Fibroblast of peridontal ligament (primary cell): ENCODE measurements around the gene MEOX1.

Experiments
- DNase-seq: peaks from one replicate; pipeline ENCODE4 v3.0.0-alpha.2; 2010; ENCODE audit errors: extremely low read depth

Gene MEOX1

DNA sequence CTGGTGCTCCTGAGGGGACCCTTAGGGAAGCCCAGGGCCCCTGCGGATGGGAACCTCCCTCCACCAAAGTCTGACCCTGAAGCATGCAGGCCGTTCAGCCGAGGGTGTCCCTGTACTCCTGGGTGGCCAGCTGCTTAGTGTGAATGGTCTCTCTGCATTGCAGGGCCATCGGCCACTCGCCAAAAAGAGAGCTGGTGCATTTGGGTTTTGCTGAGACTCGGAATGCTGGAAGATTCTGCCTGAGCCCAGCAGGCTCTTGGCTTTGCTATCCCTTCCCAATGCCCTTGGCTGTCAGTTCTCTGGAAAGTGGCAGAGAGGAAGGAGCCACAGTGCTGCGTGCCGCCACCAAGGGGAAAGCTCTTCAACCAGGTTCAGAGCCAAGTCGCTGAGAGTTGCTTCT lies 2.8 kb downstream of the MEOX1 start:
- DNase-seq: no peak

DNA sequence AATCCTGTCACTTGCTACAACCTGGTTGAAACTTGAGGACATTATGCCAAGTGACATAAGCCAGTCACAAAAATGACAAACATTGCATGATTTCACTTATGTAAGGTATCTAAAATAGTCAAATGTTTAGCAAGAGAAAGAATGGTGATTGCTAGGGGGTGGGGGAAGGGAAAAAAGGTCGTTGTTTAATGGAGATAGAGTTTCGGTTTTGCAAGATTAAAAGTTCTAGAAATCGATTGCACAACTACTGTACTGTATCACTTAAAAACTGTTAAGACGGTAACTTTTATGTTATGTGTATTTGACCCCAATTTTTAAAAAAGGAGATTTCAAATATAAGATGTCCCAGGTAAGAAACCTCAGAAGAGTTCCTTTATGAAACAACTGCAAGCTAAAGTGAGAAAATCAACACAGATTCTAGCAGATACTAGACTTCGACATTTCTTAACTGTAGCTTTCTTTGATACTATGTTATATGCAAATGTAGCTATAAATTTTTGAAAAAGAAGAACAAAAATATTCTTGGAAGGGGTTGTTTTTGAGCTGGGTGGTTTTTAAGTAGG lies 5.9 kb downstream of the MEOX1 start:
- DNase-seq: no peak

DNA sequence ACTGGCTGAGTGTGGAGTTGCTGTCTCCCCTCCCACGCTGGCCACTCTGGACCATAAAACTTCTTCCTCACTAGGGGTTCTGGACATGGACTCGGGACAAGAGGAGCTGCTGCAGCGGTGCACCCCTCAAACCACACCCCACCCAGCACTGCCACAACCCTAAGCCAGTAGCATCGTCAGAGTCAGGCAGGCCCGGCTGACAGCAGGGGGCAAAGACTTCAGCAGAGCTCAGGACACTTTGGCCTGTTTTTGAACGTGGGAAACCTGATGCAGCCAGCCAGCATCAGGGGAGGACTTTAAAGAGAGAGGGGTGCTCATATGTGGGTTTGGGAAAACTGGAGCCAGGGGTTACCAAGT lies 9.6 kb downstream of the MEOX1 start:
- DNase-seq: no peak

DNA sequence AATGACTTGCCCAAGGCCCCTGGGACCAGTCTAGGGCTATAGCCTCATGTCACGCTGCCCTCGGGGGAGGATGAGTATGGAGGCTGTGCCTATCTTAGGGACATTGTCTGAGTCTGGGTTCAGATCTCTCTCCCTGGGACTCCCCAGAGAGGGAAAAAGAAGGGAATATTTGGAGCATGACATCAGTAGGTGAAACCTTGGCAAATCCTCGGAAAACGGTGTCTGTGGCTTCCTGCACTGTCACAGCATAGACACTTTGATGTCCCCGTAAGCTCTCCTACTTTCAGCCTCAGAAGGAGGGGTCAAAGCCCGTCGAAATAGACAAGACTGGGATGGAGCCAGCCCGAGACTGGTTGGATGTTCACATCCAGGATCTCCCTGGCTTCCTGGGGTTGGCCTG lies 11.3 kb downstream of the MEOX1 start:
- no peak for DNase-seq

DNA sequence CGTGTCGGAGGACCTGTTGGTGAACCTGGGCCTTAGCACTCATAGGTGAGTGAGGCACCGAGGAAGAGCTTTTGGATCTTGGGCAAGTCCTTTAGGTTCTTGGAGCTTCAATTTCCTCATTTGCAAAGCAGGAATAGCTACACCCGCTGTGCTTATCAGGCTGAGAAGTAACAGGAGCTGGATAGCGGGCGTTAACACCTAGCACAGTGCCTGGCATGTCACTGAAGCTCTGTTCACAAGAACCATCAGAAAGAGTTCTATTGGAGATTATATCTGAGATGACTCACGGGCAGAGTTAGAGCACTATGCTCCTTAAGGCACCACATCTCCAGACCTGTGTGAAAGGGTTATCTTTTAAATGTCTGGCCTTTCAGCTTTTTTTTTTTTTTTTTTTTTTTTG lies 12.8 kb downstream of the MEOX1 start:
- DNase-seq: no peak

DNA sequence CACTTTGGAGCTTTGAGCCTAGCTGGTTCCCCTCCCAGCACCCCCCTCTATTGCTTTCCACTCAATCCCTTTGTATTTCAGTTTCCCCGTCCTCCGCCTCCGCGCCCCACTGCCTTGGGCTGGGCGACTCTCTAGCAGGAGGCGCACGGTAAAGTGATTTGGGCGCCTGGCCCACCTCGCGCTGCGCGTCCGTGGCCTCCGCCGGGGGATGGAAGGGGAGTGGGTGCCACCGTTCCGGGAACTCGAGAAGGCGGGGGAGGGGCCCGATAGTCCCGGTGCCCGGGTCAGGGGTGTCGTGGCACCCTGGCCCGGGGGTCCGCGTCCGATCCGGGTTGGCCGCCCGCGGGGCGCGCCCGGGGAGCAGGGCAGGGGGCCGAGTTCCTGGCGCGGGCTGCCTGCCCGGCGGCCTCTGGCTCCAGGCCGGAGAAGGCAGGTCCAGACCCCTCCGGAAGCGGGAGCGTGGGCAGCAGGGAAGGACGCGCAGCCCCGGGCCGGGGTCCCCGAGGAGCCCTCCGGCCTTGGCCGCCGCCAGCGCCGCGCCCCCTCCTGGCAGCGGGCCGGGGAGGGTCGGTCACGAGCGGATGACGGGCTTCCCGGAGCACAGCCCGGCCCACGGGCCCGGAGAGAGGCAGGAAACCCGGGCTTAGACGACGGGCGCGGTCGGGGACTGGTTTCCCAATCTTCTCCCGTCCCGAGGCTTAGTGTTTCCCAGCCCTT lies 15.8 kb downstream of the MEOX1 start:
- peak; percentile 24 for DNase-seq

DNA sequence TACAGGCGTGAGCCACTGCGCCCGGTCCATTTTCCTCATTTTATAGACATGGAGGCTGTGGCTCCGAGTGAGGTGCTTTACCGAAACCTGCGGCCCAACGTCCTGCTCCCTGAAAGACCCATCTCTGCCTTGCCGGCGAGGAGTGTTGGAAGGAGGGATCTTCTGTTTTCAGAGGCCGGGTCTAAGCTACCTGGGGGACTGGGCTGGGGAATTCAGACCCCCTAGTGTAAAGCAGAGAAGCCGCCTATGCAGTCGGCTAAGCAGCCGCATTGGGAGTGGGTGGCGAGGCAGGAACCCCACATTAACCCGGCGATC lies 16.3 kb downstream of the MEOX1 start:
- no peak for DNase-seq

DNA sequence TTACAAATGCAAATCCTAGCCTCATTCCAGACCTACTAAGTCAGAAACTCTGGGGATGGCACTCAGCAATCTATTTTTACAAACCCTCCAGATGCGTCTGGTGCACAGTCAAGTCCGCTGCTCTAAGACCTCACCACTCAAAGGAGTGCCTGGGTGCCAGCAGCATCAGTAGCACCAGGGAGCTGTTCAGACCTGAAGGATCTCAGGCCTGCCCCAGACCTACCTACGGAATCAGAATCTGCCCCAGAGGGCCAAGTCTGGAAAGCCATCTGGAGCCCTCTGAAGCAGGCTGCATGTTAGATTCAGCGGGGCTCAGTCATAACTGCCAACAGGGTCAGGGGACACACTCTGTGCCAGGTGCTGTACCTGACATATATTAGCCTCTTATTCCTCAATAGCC lies 17.6 kb downstream of the MEOX1 start:
- no peak for DNase-seq

DNA sequence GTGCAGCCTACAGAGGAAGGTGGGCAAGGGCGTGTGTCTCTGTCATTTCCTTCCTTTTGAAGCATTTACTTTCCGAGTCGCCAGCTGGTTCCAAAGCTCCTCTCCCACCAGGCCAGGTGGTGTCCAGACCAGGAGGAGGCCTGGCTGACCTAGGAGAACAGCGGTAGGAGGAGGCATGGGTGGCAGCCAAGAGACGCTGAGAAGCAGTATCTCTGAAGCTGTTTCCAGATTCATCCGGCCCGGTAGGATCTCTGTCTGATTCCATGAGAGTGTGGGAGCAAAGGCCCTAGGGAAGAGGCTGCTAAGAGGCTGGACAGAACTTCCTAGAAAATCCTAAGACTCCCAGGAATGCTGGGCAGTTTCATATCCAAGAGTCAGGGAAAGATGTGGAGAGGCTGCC lies 20.3 kb downstream of the MEOX1 start:
- no peak for DNase-seq

DNA sequence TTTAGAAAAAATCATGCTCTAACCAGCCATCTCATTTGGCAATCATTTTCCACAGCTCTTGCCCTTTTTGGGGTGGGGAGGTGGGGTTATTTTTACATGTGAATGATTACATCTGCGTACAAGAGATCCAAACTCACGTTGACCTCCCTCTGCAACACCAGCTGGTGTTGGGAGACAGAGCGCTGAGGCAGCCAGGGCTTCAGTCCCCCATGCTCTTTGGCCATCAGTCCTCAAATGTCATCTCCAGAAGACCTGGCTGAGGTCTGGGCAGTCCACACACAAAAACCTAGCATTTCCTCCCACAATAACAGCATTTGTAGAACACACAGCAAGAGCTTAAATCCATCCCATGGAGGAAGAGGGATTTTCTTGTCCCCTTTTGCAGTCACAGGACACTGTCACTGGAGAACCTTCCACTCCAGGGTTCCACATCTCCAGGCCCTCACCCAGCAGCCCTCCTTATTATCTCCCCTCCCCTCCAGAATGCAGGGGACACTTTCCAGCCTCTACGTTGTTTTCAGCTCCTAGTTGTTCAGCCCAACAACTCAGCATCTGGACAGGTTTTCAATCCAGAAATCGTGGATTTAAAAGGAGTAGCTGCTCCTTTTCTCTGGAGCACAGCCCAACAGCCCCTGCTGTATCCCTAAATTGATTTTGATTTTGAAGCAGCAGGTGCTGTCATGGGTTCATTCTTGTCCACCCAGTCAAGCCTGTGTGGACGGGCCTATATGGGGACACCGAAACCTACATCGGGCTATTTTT lies 21.1 kb downstream of the MEOX1 start:
- DNase-seq: no peak

DNA sequence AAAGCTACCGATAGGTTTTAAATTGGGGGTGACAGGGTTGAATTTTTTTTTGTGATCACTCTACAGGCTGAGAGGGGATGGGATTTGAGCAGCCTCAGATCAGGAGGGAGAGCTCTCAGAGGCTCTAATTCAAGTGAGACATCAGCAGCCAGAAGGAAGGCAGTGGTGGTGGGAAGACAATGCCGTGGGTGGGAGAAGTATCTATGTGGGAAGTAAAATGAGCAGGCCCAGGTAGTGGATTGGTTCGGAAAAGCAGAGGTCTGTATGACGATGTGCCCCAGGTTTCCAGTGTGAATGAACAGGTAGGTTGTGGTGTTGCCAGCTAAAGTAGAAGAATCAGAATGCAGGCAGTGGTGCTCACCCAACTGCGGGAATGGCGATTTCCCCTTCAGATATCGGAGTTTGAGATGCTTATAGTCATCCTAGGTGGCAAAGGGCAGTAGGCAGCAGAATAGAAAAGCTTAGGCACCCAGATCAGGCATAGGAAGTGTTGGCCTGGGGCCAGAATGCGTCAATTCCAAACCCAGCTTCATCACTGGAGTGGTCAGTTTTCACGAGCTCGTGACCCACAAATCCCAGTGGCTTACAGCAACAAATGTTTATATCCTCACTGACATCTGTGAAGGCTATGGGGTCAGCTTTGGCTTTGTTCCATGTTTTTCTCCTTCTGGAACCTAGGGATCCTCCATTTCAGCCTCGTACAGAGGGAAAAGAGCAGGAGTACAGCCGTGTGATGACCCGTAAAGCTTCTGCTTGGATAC lies 24.0 kb downstream of the MEOX1 start:
- DNase-seq: no peak

DNA sequence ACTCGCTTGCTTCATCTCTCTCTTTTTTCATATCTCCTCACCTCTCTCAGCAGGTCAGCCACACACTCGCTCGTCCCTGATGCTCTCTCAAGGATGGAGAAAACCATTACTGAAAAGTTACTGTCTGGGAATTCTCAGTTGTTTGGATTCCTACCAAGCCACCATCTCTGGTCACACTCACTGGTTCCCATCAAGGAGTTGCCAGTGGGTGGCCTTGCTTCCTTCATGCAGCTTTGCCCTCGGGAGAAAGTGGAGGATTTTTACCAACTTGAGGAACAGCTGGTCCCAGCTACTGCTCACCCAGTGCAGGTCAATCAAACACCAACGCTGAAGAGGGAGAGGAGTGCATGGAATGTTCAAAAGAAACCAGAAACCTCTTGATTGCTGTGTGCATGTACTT lies 25.3 kb downstream of the MEOX1 start:
- DNase-seq: no peak

DNA sequence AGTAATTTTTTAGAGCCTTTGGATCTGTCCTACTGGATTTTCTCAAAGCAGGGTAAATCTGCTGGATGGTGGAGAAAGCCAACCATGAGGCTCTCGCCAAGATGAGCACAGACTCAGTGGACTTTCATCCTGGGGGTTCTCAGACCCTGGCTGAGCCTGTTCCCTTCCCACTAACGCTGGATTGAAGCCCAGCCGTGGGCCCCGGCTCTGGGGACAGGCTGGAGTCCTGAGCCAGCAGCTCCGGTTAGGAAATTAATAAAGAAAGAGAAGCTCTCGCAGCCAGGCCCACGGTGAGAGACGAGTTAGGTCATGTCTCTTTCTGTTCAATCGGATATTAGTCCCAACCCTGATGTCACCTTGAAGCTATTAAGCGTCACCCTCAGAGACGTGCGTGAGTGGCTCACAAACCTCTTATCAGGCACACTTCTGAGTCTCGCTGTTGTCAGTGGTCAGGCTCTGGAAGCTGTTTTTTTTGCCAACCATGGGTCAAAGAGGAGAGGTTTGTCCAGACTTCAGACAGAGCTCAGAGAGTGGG lies 27.1 kb downstream of the MEOX1 start:
- no peak for DNase-seq

DNA sequence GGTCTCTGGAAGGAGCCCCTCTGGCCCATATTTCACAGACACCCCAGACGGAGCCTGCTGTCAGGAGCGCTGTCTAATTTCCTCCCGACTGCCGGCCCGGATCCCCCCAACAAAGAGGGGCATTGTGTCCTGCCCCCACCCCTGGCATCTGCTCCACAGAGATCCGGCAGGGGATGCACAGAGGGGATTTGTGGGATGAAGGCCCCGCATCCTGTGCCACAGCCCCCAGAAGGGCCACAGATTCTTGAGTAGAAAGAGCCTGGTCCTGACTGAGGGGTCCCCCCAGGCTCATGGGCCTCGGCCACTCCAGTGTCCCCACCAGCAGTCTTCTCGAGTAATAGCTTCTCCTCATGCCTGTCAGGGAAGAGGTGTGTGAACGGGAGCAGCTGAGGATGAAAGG lies 29.5 kb downstream of the MEOX1 start:
- no peak for DNase-seq

DNA sequence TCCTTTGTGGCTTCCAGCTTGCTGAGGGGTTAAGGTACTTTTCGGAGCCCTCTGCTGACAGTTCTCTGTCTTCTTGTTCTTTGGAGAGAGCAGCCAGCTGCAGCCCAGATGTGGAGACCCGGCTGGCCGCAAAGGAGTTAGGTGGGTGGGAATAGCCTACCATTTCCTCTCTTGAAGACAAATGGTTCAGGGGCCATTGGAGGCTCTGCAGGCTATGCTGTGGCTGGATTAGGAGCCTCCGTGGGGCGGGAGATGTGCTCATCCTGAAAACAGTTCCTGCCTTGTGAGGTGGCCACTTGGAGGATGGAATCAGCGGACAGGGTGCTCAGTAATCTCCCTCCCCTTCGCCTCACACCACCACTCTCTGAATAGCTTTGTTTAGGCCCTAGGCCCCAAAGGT lies 30.3 kb downstream of the MEOX1 start:
- DNase-seq: no peak

DNA sequence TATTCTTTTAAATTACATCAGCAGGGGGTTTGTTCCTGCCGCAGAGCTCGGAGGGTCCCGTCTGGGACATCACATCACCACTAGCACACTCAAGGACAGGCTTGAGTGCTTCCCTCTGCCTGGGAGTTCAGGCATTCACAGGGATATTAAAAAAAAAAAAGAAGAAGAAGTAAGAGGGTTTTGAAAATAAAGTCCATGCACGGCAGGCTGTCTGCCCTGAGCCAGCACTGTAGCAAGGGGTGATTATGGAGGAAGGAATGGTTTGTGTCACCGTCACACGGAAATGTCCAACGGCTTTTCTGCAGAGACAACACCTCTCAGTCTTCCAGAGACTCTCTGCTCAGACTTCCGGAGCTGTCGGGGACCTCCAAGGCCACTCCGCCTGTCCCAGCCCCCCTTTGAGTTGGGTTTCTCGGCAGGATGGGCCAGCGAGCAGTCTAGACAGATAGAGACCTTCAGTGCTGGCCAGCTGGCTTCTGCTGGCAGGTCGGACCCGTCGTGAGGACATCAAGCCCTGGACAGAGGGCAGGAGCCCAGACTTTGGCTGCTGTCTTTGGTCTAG lies 33.6 kb downstream of the MEOX1 start:
- peak; percentile 7 for DNase-seq

DNA sequence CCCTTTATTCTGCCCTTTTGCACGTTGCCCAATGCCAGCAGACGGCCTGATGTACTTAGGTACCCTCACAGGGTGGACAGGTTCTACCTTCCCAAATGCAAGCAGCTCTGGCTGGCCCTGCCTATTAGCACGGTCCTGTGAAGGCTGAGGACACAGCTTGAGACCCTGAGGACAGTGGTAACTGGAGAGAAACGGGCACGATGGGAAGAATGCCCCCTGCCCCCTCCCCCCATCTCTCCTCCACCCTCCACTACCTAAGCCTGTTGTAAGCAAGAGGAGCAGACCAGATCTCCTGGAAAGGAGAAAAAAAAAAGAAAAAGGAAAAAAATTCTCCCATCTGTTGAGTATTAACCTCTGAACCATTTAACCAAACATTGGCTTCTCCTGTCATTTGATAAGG lies 34.1 kb downstream of the MEOX1 start:
- DNase-seq: no peak

DNA sequence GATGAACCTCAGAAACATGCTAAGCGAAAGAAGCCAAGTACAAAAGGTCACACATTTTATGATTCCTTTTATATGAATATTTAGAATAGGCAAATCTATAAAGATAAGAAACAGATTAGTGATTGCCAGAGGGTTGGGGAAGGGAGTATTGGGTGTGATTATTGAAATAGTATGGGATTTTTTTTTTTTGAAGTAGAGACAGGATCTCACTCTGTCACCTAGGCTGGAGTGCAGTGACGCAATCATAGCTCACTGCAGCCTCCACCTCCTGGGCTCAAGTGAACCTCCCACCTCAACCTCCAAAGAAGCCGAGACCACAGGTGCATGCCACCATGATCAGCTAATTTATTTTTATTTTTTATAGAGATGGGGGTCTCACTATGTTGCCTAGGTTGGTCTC lies 35.7 kb downstream of the MEOX1 start:
- DNase-seq: no peak

DNA sequence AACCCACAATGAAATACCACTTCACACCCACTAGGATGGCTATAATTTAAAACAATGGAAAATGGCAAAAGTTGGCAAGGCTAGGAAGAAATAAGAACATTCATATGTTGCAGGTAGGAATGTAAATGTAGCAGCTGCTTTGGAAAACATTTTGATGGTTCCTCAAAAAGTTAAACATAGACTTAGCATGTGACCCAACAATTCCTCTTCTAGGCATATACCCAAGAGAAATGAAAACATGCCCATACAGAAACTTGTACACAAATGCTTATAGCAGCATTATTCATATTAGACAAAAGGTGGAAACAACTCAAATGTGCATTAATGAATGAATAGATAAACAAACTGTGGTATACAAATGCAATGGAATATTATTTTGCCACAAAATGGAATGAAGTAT lies 36.1 kb downstream of the MEOX1 start:
- no peak for DNase-seq

DNA sequence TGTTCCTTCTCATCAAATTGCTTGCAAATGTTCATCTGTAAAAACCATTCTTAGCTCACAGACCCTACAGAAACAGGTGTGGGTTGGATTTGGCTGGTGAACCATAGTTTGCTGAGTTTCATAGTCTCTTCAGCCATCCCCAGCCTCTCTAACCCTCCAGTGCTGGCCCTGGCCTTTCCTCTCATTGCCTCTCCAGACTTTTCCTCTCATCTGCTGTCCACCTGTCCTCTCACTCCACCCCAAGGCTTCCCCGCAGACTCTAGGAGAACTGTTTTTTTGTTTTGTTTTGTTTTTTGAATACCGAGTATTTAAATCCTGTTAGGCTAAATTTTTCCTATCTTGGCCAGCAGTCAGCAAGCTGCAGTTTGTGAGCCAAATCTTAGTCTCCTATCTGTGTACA lies 41.1 kb downstream of the MEOX1 start:
- DNase-seq: no peak

DNA sequence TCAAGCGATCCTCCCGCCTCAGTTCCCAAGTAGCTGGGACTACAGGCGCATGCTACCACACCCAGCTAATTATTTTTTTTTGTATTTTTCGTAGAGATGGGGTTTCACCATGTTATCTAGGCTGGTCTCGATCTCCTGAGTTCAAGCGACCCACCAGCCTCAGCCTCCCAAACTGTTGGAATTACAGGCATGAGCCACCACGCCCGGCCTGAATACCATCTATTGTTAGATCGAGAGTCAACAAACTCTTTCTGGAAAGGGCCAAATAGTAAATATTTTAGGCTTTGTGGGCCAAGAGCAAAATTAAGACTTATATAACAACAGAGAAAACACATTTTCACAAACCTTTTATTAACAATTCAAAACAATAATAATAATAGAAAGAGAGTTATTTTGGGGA lies 41.6 kb downstream of the MEOX1 start:
- no peak for DNase-seq

DNA sequence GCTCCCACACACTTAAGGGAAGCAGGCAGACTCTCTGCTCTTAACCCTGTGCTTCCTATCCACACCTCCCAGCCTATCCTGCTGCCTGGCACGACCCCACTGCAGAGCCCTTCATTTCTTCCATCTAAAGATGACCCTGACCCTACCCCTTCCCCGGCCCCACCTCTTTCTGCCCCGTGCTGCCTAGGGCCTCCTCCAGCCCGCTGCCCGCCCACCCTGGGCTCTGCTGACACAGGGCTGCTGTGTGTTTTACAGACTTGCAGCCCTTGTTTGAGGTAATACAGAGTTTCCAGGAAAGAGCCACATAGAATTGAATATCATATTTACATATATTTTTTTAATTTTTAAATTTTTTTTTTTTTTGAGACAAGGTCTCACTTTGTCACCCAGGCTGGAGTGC lies 42.0 kb downstream of the MEOX1 start:
- DNase-seq: no peak
